Calu3 (cell line): ENCODE data around the gene VRTN. TPM values are rescaled to one million over a fixed set of nuclear protein-coding genes. Genes with fewer than 3 reads are reported as not detected.

Experiments used
- BruUV-seq: library from RNA; stranded (reverse); fragments of 400-500 nt; replicated peaks from 2 replicates; lab custom pipeline; 2021; lab: Mats Ljungman, UMichigan
- CTCF ChIA-PET: fragments of 300-600 bp; sonication (Branson Sonifier 250); formaldehyde crosslinking; loops from one replicate; lab custom pipeline; 2022; ENCODE audit warnings: antibody characterized with exemption; lab: Charles Lee
- DNase-seq: peaks from one replicate; pipeline ENCODE4 v3.0.0; 2022
- H3K27ac Mint-ChIP-seq: one replicate; pipeline ENCODE4 v1.8.0; 2022; ENCODE audit warnings: mixed read lengths; ENCODE audit not compliant: unreplicated experiment
- H3K27me3 Mint-ChIP-seq: one replicate; pipeline ENCODE4 v1.8.0; 2022; ENCODE audit warnings: mixed read lengths; ENCODE audit not compliant: unreplicated experiment
- H3K36me3 Mint-ChIP-seq: one replicate; pipeline ENCODE4 v1.8.0; 2022; ENCODE audit warnings: mild to moderate bottlenecking, moderate library complexity, mixed read lengths; ENCODE audit not compliant: insufficient read depth, unreplicated experiment
- H3K4me1 Mint-ChIP-seq: one replicate; pipeline ENCODE4 v1.8.0; 2022; ENCODE audit warnings: mild to moderate bottlenecking, low read depth, mixed read lengths; ENCODE audit not compliant: unreplicated experiment
- H3K4me3 Mint-ChIP-seq: one replicate; pipeline ENCODE4 v1.8.0; 2022; ENCODE audit warnings: mild to moderate bottlenecking, low read depth, moderate library complexity, mixed read lengths; ENCODE audit not compliant: unreplicated experiment
- H3K9me3 Mint-ChIP-seq: one replicate; pipeline ENCODE4 v1.8.0; 2022; ENCODE audit warnings: low read depth, mixed read lengths; ENCODE audit not compliant: unreplicated experiment
- intact Hi-C: fragments of 100-400 bp; cut with micrococcal nuclease; formaldehyde crosslinking; loops from one replicate; pipeline ENCODE4 v1.10.0; 2022; ENCODE audit not compliant: unreplicated experiment
- total RNA-seq: library from RNA; stranded (reverse); gene quantifications from 2 replicates; pipeline ENCODE4 v1.2.3, GENCODE V29; 2022
- TF ChIP-seq, protein P1 (sequence below): fragments of 200-600 bp; IDR thresholded peaks from one replicate; pipeline ENCODE4 v1.8.0; 2022; ENCODE audit warnings: antibody characterized with exemption; ENCODE audit not compliant: unreplicated experiment

VRTN gene
- total RNA-seq, 1 experiment from 2014 or later = not detected

DNA sequence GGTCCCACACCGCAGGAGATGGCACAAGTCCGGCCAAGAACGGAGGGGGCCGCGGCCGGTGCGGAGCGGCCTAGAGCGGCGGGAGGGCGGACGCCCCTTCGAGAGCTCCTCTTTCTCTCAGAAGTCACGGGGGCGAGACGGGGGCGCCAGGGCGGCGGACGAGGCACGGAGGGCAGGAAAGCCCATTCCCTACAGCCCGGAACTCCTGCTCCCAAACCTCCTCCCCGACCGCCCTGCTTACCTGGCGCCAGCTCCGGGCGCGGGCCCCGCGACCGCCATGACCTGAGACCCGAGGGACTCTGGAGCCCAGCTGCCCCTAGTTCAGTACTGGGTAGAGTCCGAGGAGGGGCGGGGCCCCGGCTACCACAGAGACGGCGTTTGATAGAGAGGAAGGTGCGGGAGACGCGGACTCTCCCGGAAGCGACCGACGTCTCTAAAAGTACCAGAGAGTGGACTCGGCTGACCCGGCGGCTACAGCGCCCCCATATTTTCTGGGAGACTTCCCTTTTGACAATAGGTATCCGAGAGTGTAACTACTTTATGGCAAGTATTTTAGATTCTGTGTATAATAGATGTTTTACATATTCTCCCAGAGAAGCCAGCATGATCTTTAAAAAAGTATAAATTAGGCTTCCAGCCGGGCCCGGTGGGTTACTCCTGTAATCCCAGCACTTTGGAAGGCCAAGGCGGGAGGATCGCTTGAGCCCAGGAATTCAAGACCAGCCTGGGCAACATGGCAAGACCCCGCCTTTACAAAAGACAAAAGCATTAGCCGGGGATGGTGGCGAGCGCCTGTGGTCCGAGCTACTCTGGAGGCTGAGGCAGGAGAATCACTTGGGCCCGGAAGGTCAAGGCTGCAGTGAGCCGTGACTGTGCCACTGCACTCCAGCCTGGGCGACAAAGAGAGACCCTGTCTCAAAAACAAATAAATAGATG lies 45.4 kb upstream of the VRTN start, which contains the start of gene ABCD4:
TSS of gene ABCD4 (minus strand) at position 301 of the 936 bp plus-strand sequence. CDS start at position 279, 22 bp downstream.
- no peaks in the 10 kb centered on the region for H3K27me3 Mint-ChIP-seq
- peak within 1 kb of the TSS; percentile 97 for H3K4me3 Mint-ChIP-seq
- DNase-seq = peak; percentile 97
- no peaks in the 10 kb centered on the region for H3K9me3 Mint-ChIP-seq
- TF ChIP-seq, protein P1, sequence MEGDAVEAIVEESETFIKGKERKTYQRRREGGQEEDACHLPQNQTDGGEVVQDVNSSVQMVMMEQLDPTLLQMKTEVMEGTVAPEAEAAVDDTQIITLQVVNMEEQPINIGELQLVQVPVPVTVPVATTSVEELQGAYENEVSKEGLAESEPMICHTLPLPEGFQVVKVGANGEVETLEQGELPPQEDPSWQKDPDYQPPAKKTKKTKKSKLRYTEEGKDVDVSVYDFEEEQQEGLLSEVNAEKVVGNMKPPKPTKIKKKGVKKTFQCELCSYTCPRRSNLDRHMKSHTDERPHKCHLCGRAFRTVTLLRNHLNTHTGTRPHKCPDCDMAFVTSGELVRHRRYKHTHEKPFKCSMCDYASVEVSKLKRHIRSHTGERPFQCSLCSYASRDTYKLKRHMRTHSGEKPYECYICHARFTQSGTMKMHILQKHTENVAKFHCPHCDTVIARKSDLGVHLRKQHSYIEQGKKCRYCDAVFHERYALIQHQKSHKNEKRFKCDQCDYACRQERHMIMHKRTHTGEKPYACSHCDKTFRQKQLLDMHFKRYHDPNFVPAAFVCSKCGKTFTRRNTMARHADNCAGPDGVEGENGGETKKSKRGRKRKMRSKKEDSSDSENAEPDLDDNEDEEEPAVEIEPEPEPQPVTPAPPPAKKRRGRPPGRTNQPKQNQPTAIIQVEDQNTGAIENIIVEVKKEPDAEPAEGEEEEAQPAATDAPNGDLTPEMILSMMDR = no peak
- H3K27ac Mint-ChIP-seq = peak within 1 kb of the TSS; percentile 92
- peaks cover 40% of the 10 kb centered on the region for H3K36me3 Mint-ChIP-seq
- CTCF ChIA-PET = interaction anchor here (0.5 to 1.1 kb wide), 5 partner anchors 9 to 74 kb away, joined by 3 to 5 read pairs (median 3); no protein-coding TSS in a partner anchor
- intact Hi-C loops = no loop called here
- BruUV-seq = no TSS peak
- no peaks in the 10 kb centered on the region for H3K4me1 Mint-ChIP-seq

DNA sequence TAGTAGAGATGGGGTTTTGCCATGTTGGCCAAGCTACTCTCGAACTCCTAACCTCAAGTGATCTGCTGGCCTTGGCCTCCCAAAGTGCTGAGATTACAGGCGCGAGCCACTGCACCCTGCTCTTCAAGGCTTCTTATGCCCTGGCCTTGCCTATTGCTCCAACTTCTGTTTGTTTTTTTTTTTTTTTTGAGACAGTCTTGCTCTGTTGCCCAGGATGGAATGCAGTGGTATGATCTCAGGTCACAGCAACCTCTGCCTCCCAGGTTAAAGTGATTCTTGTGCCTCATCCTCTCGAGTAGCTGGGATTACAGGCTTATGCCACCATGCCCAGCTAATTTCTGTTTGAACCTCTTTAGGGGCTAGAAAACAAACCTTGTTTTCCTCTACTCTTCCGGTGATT lies 39.6 kb upstream of the VRTN start:
- TF ChIP-seq, protein P1 = no peak
- DNase-seq = no peak
- CTCF ChIA-PET = interaction anchor here (0.7 kb wide), 1 partner anchor 22 kb away, joined by 3 read pairs; no protein-coding TSS in a partner anchor
- Mint-ChIP-seq H3K36me3 (peaks cover 3% of the 10 kb centered on the region), H3K4me3 (no peak overlapping the region), H3K9me3 (no peaks in the 10 kb centered on the region), H3K4me1 (no peaks in the 10 kb centered on the region), H3K27ac (no peak overlapping the region), H3K27me3 (no peaks in the 10 kb centered on the region)
- no TSS peak for BruUV-seq
- intact Hi-C loops = no loop called here

DNA sequence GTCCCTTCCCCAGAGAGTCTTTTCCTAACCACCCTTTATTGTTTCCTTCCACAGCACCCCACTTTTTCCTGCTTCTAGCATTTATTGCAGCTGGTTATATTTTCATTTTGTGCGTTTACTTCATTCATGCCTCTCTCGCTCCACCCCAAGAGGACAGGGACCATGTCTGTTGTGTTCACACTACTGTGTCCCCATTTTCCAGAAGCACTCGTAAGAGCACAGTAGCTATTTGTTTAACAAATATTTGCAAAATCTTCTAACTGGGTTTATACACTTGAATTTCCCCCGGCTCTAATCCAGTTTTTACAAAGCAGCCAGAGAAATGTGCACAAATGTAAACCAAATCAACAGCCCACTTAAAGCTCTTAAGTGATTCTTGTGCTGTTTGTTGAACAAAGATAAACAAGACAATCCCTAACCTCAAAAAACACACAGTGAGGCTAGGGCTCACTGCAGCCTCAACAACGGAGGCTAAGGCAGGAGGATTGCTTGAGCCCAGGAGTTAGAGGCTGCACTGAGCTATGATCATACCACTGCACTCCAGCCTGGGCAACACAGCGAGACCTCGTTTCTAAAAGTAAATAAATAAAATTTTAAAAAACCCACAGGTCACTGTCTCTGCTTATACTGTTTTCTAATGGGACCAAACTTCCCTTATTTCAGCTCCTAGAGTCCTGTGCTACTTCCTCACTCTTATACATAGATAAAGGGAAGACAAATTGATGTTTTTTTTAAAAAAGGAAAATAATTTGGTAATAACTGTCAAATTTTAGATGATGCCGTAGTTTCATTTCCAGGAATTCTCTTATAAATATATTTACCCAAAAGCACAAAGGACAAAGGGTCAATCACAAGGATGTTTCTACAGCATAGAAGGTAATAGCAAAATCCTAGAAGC lies 38.9 kb upstream of the VRTN start:
- no TSS peak for BruUV-seq
- Mint-ChIP-seq H3K36me3 (peaks cover 3% of the 10 kb centered on the region), H3K4me3 (no peak overlapping the region), H3K4me1 (no peaks in the 10 kb centered on the region), H3K9me3 (no peaks in the 10 kb centered on the region), H3K27me3 (peaks cover 2% of the 10 kb centered on the region), H3K27ac (no peak overlapping the region)
- DNase-seq = no peak
- TF ChIP-seq, protein P1 = no peak
- CTCF ChIA-PET = interaction anchor here (0.7 kb wide), 1 partner anchor 23 kb away, joined by 3 read pairs; no protein-coding TSS in a partner anchor
- intact Hi-C loops = no loop called here

DNA sequence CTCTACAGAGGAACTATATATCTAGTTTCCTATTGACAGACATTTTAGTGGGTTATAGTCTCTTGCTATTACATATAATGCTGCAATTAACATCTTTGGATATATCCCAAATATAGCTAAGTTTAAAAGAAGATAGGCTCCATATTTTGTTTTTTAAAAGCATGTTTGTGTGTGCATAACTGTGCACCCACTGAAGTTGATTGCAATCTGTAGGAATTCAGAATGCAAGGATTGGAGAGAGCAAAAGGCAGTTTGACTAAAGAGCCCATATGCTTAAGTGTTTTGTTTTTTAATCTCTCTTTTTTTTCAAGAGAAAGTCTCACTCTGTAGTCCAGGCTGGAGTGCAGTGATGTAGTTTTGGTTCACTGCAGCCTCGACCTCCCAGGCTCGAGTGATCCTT lies 36.1 kb upstream of the VRTN start:
- Mint-ChIP-seq H3K27ac (no peak overlapping the region), H3K4me3 (no peak overlapping the region), H3K9me3 (no peaks in the 10 kb centered on the region), H3K4me1 (no peaks in the 10 kb centered on the region), H3K27me3 (peaks cover 28% of the 10 kb centered on the region), H3K36me3 (no peaks in the 10 kb centered on the region)
- CTCF ChIA-PET = no interaction called here
- intact Hi-C loops = no loop called here
- BruUV-seq = no TSS peak
- TF ChIP-seq, protein P1 = no peak
- no peak for DNase-seq
